MG63 (cell line): ENCODE measurements around the gene DCC. TPM values are rescaled to one million over a fixed set of nuclear protein-coding genes. Genes with fewer than 3 reads are reported as not detected.

Experiments used
- DNase-seq: peaks from one replicate; pipeline ENCODE4 v3.0.0-alpha.2; 2020
- H3K27me3 ChIP-seq: fragments of 250-450 bp; sonication (Bioruptor Pico); 2 replicates; pipeline ENCODE4 v1.5.1; 2020; ENCODE audit warnings: mild to moderate bottlenecking, moderate library complexity
- H3K36me3 ChIP-seq: fragments of 250-450 bp; sonication (Bioruptor Pico); 2 replicates; pipeline ENCODE4 v1.5.1; 2020; ENCODE audit warnings: mild to moderate bottlenecking, moderate library complexity
- H3K4me3 ChIP-seq: fragments of 250-450 bp; sonication (Bioruptor Pico); 2 replicates; pipeline ENCODE4 v1.5.1; 2020; ENCODE audit warnings: mild to moderate bottlenecking, moderate library complexity
- H3K9me3 ChIP-seq: fragments of 250-450 bp; sonication (Bioruptor Pico); 2 replicates; pipeline ENCODE4 v1.5.1; 2020; ENCODE audit warnings: mild to moderate bottlenecking, moderate library complexity
- total RNA-seq: library from RNA; depleted of rRNA; stranded (reverse); fragments of >200 nt; shearing (Covaris generic); gene quantifications from 2 replicates; pipeline ENCODE4 v1.2.3, GENCODE V29; 2014; ENCODE audit warnings: low replicate concordance

Gene DCC
- total RNA-seq, 1 experiment from 2014 or later, result not detected

GRCh38 chr18:52582061-52582460 is 242.1 kb downstream of the DCC start:
- no peaks in the 10 kb centered on the region for H3K36me3 ChIP-seq
- H3K27me3 ChIP-seq, result no peaks in the 10 kb centered on the region
- no peak overlapping the region for H3K4me3 ChIP-seq
- H3K9me3 ChIP-seq, result no peaks in the 10 kb centered on the region
- no peak for DNase-seq

GRCh38 chr18:52582516-52582915 is 242.5 kb downstream of the DCC start:
- H3K36me3 ChIP-seq, result no peaks in the 10 kb centered on the region
- no peaks in the 10 kb centered on the region for H3K27me3 ChIP-seq
- H3K4me3 ChIP-seq, result no peak overlapping the region
- H3K9me3 ChIP-seq, result no peaks in the 10 kb centered on the region
- no peak for DNase-seq

GRCh38 chr18:52588931-52589330 is 248.9 kb downstream of the DCC start:
- Histone ChIP-seq H3K36me3 (no peaks in the 10 kb centered on the region), H3K27me3 (no peaks in the 10 kb centered on the region), H3K9me3 (no peaks in the 10 kb centered on the region), H3K4me3 (no peak overlapping the region)
- DNase-seq, result no peak

- Histone ChIP-seq H3K36me3 (no peaks in the 10 kb centered on the region), H3K9me3 (no peaks in the 10 kb centered on the region), H3K4me3 (no peak overlapping the region), H3K27me3 (no peaks in the 10 kb centered on the region)
- DNase-seq, result no peak
These were observed 256.9 kb downstream of the DCC start for GRCh38 chr18:52596748-52597435.

- H3K9me3 ChIP-seq, result no peaks in the 10 kb centered on the region
- no peak overlapping the region for H3K4me3 ChIP-seq
- H3K36me3 ChIP-seq, result no peaks in the 10 kb centered on the region
- no peak for DNase-seq
- no peaks in the 10 kb centered on the region for H3K27me3 ChIP-seq
These were observed 258.9 kb downstream of the DCC start for GRCh38 chr18:52598921-52599320.

- Histone ChIP-seq H3K4me3 (no peak overlapping the region), H3K9me3 (no peaks in the 10 kb centered on the region), H3K36me3 (no peaks in the 10 kb centered on the region), H3K27me3 (no peaks in the 10 kb centered on the region)
- DNase-seq, result no peak
These were observed 262.8 kb downstream of the DCC start for GRCh38 chr18:52602820-52603219.

- Histone ChIP-seq H3K27me3 (no peaks in the 10 kb centered on the region), H3K4me3 (no peak overlapping the region), H3K36me3 (no peaks in the 10 kb centered on the region), H3K9me3 (no peaks in the 10 kb centered on the region)
- DNase-seq, result no peak
These were observed 265.3 kb downstream of the DCC start for GRCh38 chr18:52605345-52605744.

GRCh38 chr18:52607985-52608384 is 268.0 kb downstream of the DCC start:
- no peaks in the 10 kb centered on the region for H3K36me3 ChIP-seq
- H3K27me3 ChIP-seq, result no peaks in the 10 kb centered on the region
- no peaks in the 10 kb centered on the region for H3K9me3 ChIP-seq
- no peak for DNase-seq
- H3K4me3 ChIP-seq, result no peak overlapping the region

- no peak overlapping the region for H3K4me3 ChIP-seq
- no peaks in the 10 kb centered on the region for H3K9me3 ChIP-seq
- DNase-seq, result no peak
- H3K27me3 ChIP-seq, result no peaks in the 10 kb centered on the region
- no peaks in the 10 kb centered on the region for H3K36me3 ChIP-seq
These were observed 270.6 kb downstream of the DCC start for GRCh38 chr18:52610451-52611115.

- DNase-seq, result no peak
- Histone ChIP-seq H3K4me3 (no peak overlapping the region), H3K9me3 (no peaks in the 10 kb centered on the region), H3K27me3 (no peaks in the 10 kb centered on the region), H3K36me3 (no peaks in the 10 kb centered on the region)
These were observed 272.4 kb downstream of the DCC start for GRCh38 chr18:52612406-52612805.

- Histone ChIP-seq H3K9me3 (no peaks in the 10 kb centered on the region), H3K36me3 (no peaks in the 10 kb centered on the region), H3K27me3 (no peaks in the 10 kb centered on the region), H3K4me3 (no peak overlapping the region)
- DNase-seq, result no peak
These were observed 275.3 kb downstream of the DCC start for GRCh38 chr18:52615321-52615720.

GRCh38 chr18:52615943-52616342 is 275.9 kb downstream of the DCC start:
- no peak for DNase-seq
- H3K9me3 ChIP-seq, result no peaks in the 10 kb centered on the region
- no peak overlapping the region for H3K4me3 ChIP-seq
- no peaks in the 10 kb centered on the region for H3K36me3 ChIP-seq
- H3K27me3 ChIP-seq, result no peaks in the 10 kb centered on the region

GRCh38 chr18:52617931-52618330 is 277.9 kb downstream of the DCC start:
- no peaks in the 10 kb centered on the region for H3K36me3 ChIP-seq
- DNase-seq, result no peak
- H3K27me3 ChIP-seq, result no peaks in the 10 kb centered on the region
- H3K9me3 ChIP-seq, result no peaks in the 10 kb centered on the region
- no peak overlapping the region for H3K4me3 ChIP-seq

GRCh38 chr18:52620926-52621439 is 281.0 kb downstream of the DCC start:
- Histone ChIP-seq H3K36me3 (no peaks in the 10 kb centered on the region), H3K9me3 (no peaks in the 10 kb centered on the region), H3K4me3 (no peak overlapping the region), H3K27me3 (no peaks in the 10 kb centered on the region)
- DNase-seq, result no peak

GRCh38 chr18:52624702-52625101 is 284.7 kb downstream of the DCC start:
- no peak overlapping the region for H3K4me3 ChIP-seq
- H3K36me3 ChIP-seq, result no peaks in the 10 kb centered on the region
- H3K27me3 ChIP-seq, result no peaks in the 10 kb centered on the region
- H3K9me3 ChIP-seq, result no peaks in the 10 kb centered on the region
- DNase-seq, result no peak

- Histone ChIP-seq H3K4me3 (no peak overlapping the region), H3K9me3 (no peaks in the 10 kb centered on the region), H3K36me3 (no peaks in the 10 kb centered on the region), H3K27me3 (no peaks in the 10 kb centered on the region)
- DNase-seq, result no peak
These were observed 296.5 kb downstream of the DCC start for GRCh38 chr18:52636536-52636935.

GRCh38 chr18:52648201-52648600 is 308.2 kb downstream of the DCC start:
- Histone ChIP-seq H3K27me3 (no peaks in the 10 kb centered on the region), H3K4me3 (no peak overlapping the region), H3K36me3 (no peaks in the 10 kb centered on the region), H3K9me3 (no peaks in the 10 kb centered on the region)
- DNase-seq, result no peak

GRCh38 chr18:52652391-52652790 is 312.4 kb downstream of the DCC start:
- no peak for DNase-seq
- no peaks in the 10 kb centered on the region for H3K9me3 ChIP-seq
- H3K27me3 ChIP-seq, result no peaks in the 10 kb centered on the region
- no peak overlapping the region for H3K4me3 ChIP-seq
- H3K36me3 ChIP-seq, result no peaks in the 10 kb centered on the region
